IMR-90 (cell line): ENCODE measurements around the gene FXYD3. TPM values are rescaled to one million over a fixed set of nuclear protein-coding genes. Genes with fewer than 3 reads are reported as not detected.

Source experiments
- ATAC-seq: fragments of 200-7000 bp; cut with Tn5 transposase; 2 replicates; pipeline ENCODE4 v1.9.1; 2020; ENCODE audit warnings: low read depth, mild to moderate bottlenecking, moderate library complexity
- BruUV-seq: library from RNA; stranded (reverse); fragments of 400-500 nt; replicated peaks from 2 replicates; lab custom pipeline; 2021; lab: Mats Ljungman, UMichigan
- CTCF ChIA-PET: fragments of 300-600 bp; formaldehyde crosslinking; extraction: SDS; loops from one replicate; lab custom pipeline; 2021; ENCODE audit warnings: antibody characterized with exemption; lab: Yijun Ruan, JAX
- POLR2A ChIA-PET: fragments of 300-600 bp; sonication (Branson Sonifier 250); formaldehyde crosslinking; loops from one replicate; lab custom pipeline; 2022; ENCODE audit warnings: antibody characterized with exemption; ENCODE audit not compliant: unreplicated experiment; lab: Charles Lee
- DNase-seq: peaks from one replicate; pipeline ENCODE4 v3.0.0; 2013
- H2AFZ ChIP-seq: replicated peaks from 2 replicates; pipeline ENCODE3; 2013; ENCODE audit warnings: low read length, mild to moderate bottlenecking; ENCODE audit not compliant: poor library complexity
- H2AK5ac ChIP-seq: 2 replicates; pipeline ENCODE4 v1.6.1; 2013; ENCODE audit warnings: low read depth, low read length, inconsistent platforms
- H2AK9ac ChIP-seq: replicated peaks from 2 replicates; pipeline ENCODE3; 2013; ENCODE audit warnings: mild to moderate bottlenecking, low read depth, low read length, moderate library complexity; ENCODE audit not compliant: poor library complexity
- H2BK120ac ChIP-seq: 2 replicates; pipeline ENCODE4 v1.6.1; 2013; ENCODE audit warnings: low read depth, low read length, inconsistent platforms
- H2BK15ac ChIP-seq: 3 replicates; pipeline ENCODE4 v1.6.1; 2013; ENCODE audit warnings: low read depth, low read length, inconsistent platforms
- H2BK20ac ChIP-seq: 2 replicates; pipeline ENCODE4 v1.6.1; 2013; ENCODE audit warnings: low read depth, mild to moderate bottlenecking, inconsistent platforms, low read length, moderate library complexity
- H2BK5ac ChIP-seq: 2 replicates; pipeline ENCODE4 v1.6.1; 2013; ENCODE audit warnings: mild to moderate bottlenecking, low read depth, low read length, inconsistent platforms; ENCODE audit not compliant: poor library complexity, severe bottlenecking
- H3K14ac ChIP-seq: replicated peaks from 2 replicates; pipeline ENCODE4 v1.6.1; 2013; ENCODE audit warnings: low read depth, low read length, inconsistent platforms
- H3K18ac ChIP-seq: 2 replicates; pipeline ENCODE4 v1.6.1; 2013; ENCODE audit warnings: low read depth, low read length, control low read depth
- H3K23ac ChIP-seq: 2 replicates; pipeline ENCODE4 v1.6.1; 2013; ENCODE audit warnings: low read depth, low read length, inconsistent platforms
- H3K27ac ChIP-seq: 2 replicates; pipeline ENCODE4 v1.5.1; 2013; ENCODE audit warnings: mild to moderate bottlenecking, control low read depth, low read length; ENCODE audit not compliant: insufficient read depth
- H3K27me3 ChIP-seq: 2 replicates; pipeline ENCODE4 v1.6.1; 2013; ENCODE audit warnings: low read length; ENCODE audit not compliant: control insufficient read depth, insufficient read depth
- H3K36me3 ChIP-seq: 2 replicates; pipeline ENCODE4 v1.6.1; 2013; ENCODE audit warnings: low read length, mixed read lengths; ENCODE audit not compliant: control insufficient read depth, insufficient read depth
- H3K4ac ChIP-seq: 2 replicates; pipeline ENCODE4 v1.6.1; 2013; ENCODE audit warnings: low read depth, low read length, inconsistent platforms
- H3K4me1 ChIP-seq: 2 replicates; pipeline ENCODE4 v1.6.1; 2013; ENCODE audit warnings: low read length, mixed read lengths; ENCODE audit not compliant: control insufficient read depth, insufficient read depth
- H3K4me2 ChIP-seq: 2 replicates; pipeline ENCODE4 v1.6.1; 2013; ENCODE audit warnings: low read depth, mild to moderate bottlenecking, control low read depth, low read length, moderate library complexity
- H3K4me3 ChIP-seq: 2 replicates; pipeline ENCODE4 v1.5.1; 2013; ENCODE audit warnings: low read depth, mild to moderate bottlenecking, control low read depth, low read length, moderate library complexity; ENCODE audit not compliant: insufficient read depth
- H3K56ac ChIP-seq: 2 replicates; pipeline ENCODE4 v1.6.1; 2013; ENCODE audit warnings: low read length, inconsistent platforms; ENCODE audit not compliant: insufficient read depth; ENCODE audit errors: extremely low read depth
- H3K79me1 ChIP-seq, 2 experiments: 2 replicates each; pipeline ENCODE4 v1.6.1; 2013; ENCODE audit warnings: low read length in 2 of 2, inconsistent platforms in 1 of 2, low read depth in 1 of 2
- H3K9ac ChIP-seq: 2 replicates; pipeline ENCODE4 v1.6.1; 2013; ENCODE audit warnings: low read depth, low read length, control low read depth
- H3K9me1 ChIP-seq: 2 replicates; pipeline ENCODE4 v1.6.1; 2013; ENCODE audit warnings: low read length, inconsistent platforms; ENCODE audit not compliant: insufficient read depth
- H3K9me3 ChIP-seq: 2 replicates; pipeline ENCODE4 v1.6.1; 2013; ENCODE audit warnings: low read length; ENCODE audit not compliant: control insufficient read depth, insufficient read depth
- H4K20me1 ChIP-seq: 2 replicates; pipeline ENCODE4 v1.6.1; 2013; ENCODE audit warnings: low read length, inconsistent platforms; ENCODE audit not compliant: insufficient read depth
- H4K5ac ChIP-seq: 2 replicates; pipeline ENCODE4 v1.6.1; 2013; ENCODE audit warnings: mild to moderate bottlenecking, low read depth, low read length, control low read depth
- H4K8ac ChIP-seq, 2 experiments: 2 replicates each; pipeline ENCODE4 v1.6.1; 2013; ENCODE audit warnings: low read depth in 2 of 2, low read length in 2 of 2, control low read depth in 1 of 2, inconsistent platforms in 1 of 2
- H4K91ac ChIP-seq: 2 replicates; pipeline ENCODE4 v1.6.1; 2013; ENCODE audit warnings: low read depth, low read length, inconsistent platforms; ENCODE audit not compliant: insufficient read depth
- BHLHE40 ChIP-seq: fragments of 150-350 bp; IDR thresholded peaks from 2 replicates; pipeline ENCODE4 v1.6.1; 2016; ENCODE audit warnings: mild to moderate bottlenecking, low read depth, low read length
- CHD1 ChIP-seq: IDR thresholded peaks from 2 replicates; pipeline ENCODE4 v1.6.1; 2012; ENCODE audit warnings: low read depth, low read length, improper control_type of control experiment
- FOS ChIP-seq: fragments of 150-350 bp; IDR thresholded peaks from 2 replicates; pipeline ENCODE4 v1.6.1; 2016; ENCODE audit warnings: low read depth, low read length
- MXI1 ChIP-seq: IDR thresholded peaks from 2 replicates; pipeline ENCODE4 v1.6.1; 2012; ENCODE audit warnings: low read depth, mild to moderate bottlenecking, low read length, moderate library complexity, borderline replicate concordance
- POLR2A ChIP-seq: IDR thresholded peaks from 2 replicates; pipeline ENCODE4 v1.6.1; 2012; ENCODE audit warnings: mild to moderate bottlenecking, low read depth, low read length
- RAD21 ChIP-seq: IDR thresholded peaks from 2 replicates; pipeline ENCODE4 v1.6.1; 2012; ENCODE audit warnings: low read length, improper control_type of control experiment
- RCOR1 ChIP-seq: IDR thresholded peaks from 2 replicates; pipeline ENCODE4 v1.6.1; 2012; ENCODE audit warnings: mild to moderate bottlenecking, low read length, improper control_type of control experiment; ENCODE audit not compliant: insufficient replicate concordance
- RFX5 ChIP-seq: IDR thresholded peaks from 2 replicates; pipeline ENCODE4 v1.8.0; 2012; ENCODE audit warnings: low read depth, mild to moderate bottlenecking, low read length, moderate library complexity
- SMC3 ChIP-seq: fragments of 150-350 bp; IDR thresholded peaks from 2 replicates; pipeline ENCODE4 v1.6.1; 2016; ENCODE audit warnings: low read depth, mild to moderate bottlenecking, antibody characterized with exemption, low read length, moderate library complexity
- WGBS, 2 experiments: methylation state at CpG; one replicate each; pipeline versions ENCODE4 v1.1.5 to v1.1.7; 2013; ENCODE audit warnings: missing lambda C conversion rate in 2 of 2; ENCODE audit not compliant: insufficient read length in 1 of 2; ENCODE audit errors: extremely low coverage in 2 of 2; 5-methylcytosine and 5-hydroxymethylcytosine counted together
- dilution Hi-C: fragments of 300-500 bp; cut with HindIII; formaldehyde crosslinking; loops from one replicate; pipeline ENCODE4 v1.14.3; 2018; ENCODE audit warnings: low sequenced_read_pairs; ENCODE audit not compliant: unreplicated experiment
- in situ Hi-C: fragments of 300-500 bp; cut with MboI; formaldehyde crosslinking; loops from 3 replicates; pipeline ENCODE4 v1.14.3; 2019; ENCODE audit warnings: low sequenced_read_pairs, inconsistent platforms, mixed read lengths
- intact Hi-C: fragments of 100-400 bp; cut with micrococcal nuclease; formaldehyde crosslinking; loops from 2 replicates; pipeline ENCODE4 v1.10.0; 2022
- polyA plus RNA-seq, 3 experiments: library from polyadenylated mRNA; depleted of rRNA; stranded (reverse); fragments of >200 nt; gene quantifications; 2 replicates each; pipeline ENCODE4 v1.2.3, GENCODE V29; 2012; ENCODE audit warnings: low replicate concordance in 1 of 3
- total RNA-seq: library from RNA; depleted of rRNA; stranded (reverse); fragments of >200 nt; gene quantifications from 2 replicates; pipeline ENCODE4 v1.2.3, GENCODE V29; 2012
- TF ChIP-seq, protein P1 (sequence below): conservative IDR thresholded peaks from 2 replicates; pipeline ENCODE4 v1.5.1; 2012; ENCODE audit warnings: mild to moderate bottlenecking, low read depth, low read length, improper control_type of control experiment

Gene FXYD3
- total and polyA plus RNA-seq, 2 of the 4 experiments (the other 2 are of a cell fraction): not detected

- Histone ChIP-seq H3K27ac (no peak overlapping the region), H4K20me1 (no peaks in the 10 kb centered on the region), H3K36me3 (no peaks in the 10 kb centered on the region), H3K4ac (no peak overlapping the region), H2BK20ac (no peak overlapping the region), H3K9me3 (no peaks in the 10 kb centered on the region), H2AK9ac (no peak overlapping the region), H3K79me1 (no peaks in the 10 kb centered on the region), H3K18ac (no peak overlapping the region), H2AK5ac (no peak overlapping the region), H2AFZ (no peak overlapping the region), H3K9me1 (no peaks in the 10 kb centered on the region), H3K4me2 (no peak overlapping the region), H3K4me3 (no peak overlapping the region), H2BK15ac (no peak overlapping the region), H3K56ac (no peak overlapping the region), H2BK120ac (no peak overlapping the region), H3K23ac (no peak overlapping the region), H3K14ac (no peak overlapping the region), H4K91ac (no peak overlapping the region), H4K8ac (no peak overlapping the region), H4K5ac (no peak overlapping the region), H3K4me1 (no peaks in the 10 kb centered on the region), H3K9ac (no peak overlapping the region), H3K27me3 (no peaks in the 10 kb centered on the region; the same call in 1 of the 2 replicates), H2BK5ac (no peak overlapping the region)
- no TSS peak for BruUV-seq
- in situ Hi-C loops: no loop called here
- intact Hi-C loops: no loop called here
- DNase-seq (no peak), ATAC-seq (no peak)
- ChIA-PET CTCF (interaction anchor here (1.0 to 1.8 kb wide), 2 partner anchors 10 to 32 kb away, joined by 3 to 8 read pairs; no protein-coding TSS in a partner anchor), POLR2A (no interaction called here)
- WGBS, 2 experiments: 81% methylated on average over 5 of the region's 13 CpGs; no CpG with 5 or more reads in 1 of the 2 experiments
- dilution Hi-C loops: no loop called here
- TF ChIP-seq RFX5 (no peak), BHLHE40 (no peak), FOS (no peak), RCOR1 (no peak), RAD21 (no peak), MXI1 (no peak), CHD1 (no peak), POLR2A (no peak), SMC3 (no peak)
- TF ChIP-seq, protein P1, sequence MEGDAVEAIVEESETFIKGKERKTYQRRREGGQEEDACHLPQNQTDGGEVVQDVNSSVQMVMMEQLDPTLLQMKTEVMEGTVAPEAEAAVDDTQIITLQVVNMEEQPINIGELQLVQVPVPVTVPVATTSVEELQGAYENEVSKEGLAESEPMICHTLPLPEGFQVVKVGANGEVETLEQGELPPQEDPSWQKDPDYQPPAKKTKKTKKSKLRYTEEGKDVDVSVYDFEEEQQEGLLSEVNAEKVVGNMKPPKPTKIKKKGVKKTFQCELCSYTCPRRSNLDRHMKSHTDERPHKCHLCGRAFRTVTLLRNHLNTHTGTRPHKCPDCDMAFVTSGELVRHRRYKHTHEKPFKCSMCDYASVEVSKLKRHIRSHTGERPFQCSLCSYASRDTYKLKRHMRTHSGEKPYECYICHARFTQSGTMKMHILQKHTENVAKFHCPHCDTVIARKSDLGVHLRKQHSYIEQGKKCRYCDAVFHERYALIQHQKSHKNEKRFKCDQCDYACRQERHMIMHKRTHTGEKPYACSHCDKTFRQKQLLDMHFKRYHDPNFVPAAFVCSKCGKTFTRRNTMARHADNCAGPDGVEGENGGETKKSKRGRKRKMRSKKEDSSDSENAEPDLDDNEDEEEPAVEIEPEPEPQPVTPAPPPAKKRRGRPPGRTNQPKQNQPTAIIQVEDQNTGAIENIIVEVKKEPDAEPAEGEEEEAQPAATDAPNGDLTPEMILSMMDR: no peak
Measured at GRCh38 chr19:35099897-35100275, 15.7 kb upstream of the FXYD3 start.
